22Rv1 (cell line): ENCODE results near the gene LCN6.

Experiments
- H3K27ac ChIP-seq: fragments of 450-650 bp; 2 replicates; pipeline ENCODE4 v1.5.1; 2017
- ZFX ChIP-seq: fragments of 450-650 bp; IDR thresholded peaks from 2 replicates; pipeline ENCODE4 v1.6.1; 2017; ENCODE audit warnings: antibody characterized with exemption, borderline replicate concordance
- TF ChIP-seq, protein P1 (sequence below): fragments of 450-650 bp; IDR thresholded peaks from 2 replicates; pipeline ENCODE4 v1.5.1; 2017; ENCODE audit warnings: mild to moderate bottlenecking

The LCN6 gene

GRCh38 chr9:136698635-136699246 is 49.6 kb downstream of the LCN6 start:
- TF ChIP-seq ZFX, result no peak
- H3K27ac ChIP-seq, result no peak overlapping the region

- TF ChIP-seq, protein P1, sequence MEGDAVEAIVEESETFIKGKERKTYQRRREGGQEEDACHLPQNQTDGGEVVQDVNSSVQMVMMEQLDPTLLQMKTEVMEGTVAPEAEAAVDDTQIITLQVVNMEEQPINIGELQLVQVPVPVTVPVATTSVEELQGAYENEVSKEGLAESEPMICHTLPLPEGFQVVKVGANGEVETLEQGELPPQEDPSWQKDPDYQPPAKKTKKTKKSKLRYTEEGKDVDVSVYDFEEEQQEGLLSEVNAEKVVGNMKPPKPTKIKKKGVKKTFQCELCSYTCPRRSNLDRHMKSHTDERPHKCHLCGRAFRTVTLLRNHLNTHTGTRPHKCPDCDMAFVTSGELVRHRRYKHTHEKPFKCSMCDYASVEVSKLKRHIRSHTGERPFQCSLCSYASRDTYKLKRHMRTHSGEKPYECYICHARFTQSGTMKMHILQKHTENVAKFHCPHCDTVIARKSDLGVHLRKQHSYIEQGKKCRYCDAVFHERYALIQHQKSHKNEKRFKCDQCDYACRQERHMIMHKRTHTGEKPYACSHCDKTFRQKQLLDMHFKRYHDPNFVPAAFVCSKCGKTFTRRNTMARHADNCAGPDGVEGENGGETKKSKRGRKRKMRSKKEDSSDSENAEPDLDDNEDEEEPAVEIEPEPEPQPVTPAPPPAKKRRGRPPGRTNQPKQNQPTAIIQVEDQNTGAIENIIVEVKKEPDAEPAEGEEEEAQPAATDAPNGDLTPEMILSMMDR, result no peak
- no peak for TF ChIP-seq ZFX
- peak overlapping the region; percentile 43; the same call in 1 of the 2 replicates for H3K27ac ChIP-seq
These were observed 50.4 kb downstream of the LCN6 start for GRCh38 chr9:136697821-136698526.

GRCh38 chr9:136697146-136697820 is 51.0 kb downstream of the LCN6 start:
- TF ChIP-seq, protein P1, result no peak

DNA sequence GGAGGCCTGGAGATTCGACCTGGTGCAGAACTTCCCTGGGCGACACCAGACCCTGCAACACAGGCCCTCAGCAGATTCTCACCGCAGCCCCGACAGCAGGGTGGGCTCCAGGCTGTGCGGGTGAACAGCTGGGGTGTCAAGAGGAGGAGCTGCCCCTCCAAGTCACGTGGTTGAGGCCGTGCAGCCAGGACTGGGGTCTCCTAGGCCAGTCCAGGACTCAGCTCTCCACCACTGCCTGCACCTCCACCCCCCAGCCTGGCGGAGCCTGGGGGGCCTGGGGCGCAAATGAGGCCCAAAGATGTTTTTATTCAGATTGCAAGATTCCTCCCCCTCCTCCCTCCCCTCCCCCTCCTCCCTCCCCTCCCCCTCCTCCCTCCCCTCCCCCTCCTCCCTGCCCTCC is 51.8 kb downstream of the LCN6 start:
- TF ChIP-seq, protein P1, result no peak
- no peak for TF ChIP-seq ZFX
- peak overlapping the region; percentile 56 for H3K27ac ChIP-seq

More at GRCh38 chr9:136697146-136697820, 51.0 kb downstream of the LCN6 start:
- peak overlapping the region; percentile 43; the same call in 1 of the 2 replicates for H3K27ac ChIP-seq

DNA sequence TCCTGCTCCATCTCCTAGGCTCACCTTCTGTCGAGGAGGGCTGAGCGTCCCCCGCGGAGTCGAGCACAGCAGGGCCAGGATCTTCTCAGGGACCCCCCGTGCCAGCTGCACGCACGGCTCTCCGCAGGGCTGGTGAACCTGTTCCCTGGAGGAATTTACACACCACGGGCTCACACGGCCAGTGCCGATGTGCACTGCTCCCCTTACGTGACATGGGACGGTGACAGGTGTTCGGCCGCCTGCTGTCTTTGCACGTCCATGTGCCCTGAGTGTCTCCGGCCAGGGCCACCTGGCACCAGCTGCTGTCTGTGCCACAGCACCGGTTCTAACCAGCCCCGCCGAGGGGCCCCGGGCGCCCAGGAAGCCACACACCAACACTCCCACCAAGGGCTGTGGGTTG is 52.4 kb downstream of the LCN6 start:
- no peak for TF ChIP-seq ZFX
- TF ChIP-seq, protein P1, result no peak
- H3K27ac ChIP-seq, result peak overlapping the region; percentile 56

DNA sequence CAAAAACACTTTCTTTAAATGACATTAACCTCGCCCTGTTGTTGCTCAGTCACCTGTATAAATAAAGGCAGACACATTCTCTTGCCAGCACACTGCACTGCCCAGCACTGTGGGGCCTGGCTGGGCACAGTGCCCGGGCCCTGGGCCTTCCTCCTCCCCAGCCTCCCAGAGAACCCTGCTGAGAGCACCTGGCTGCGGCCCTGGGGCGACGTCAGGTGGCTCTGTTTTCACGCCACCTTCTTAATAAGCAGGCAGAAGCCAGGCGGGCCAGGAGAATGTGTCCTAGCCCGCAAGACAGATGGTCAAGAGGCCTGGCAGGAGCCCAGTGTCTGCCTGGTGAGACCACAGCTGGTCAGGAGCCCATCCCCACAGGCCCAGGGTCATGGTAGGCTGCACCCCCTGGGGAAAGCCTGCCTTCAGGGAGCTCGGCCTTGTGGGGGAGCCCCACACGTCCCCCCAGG is 52.9 kb downstream of the LCN6 start:
- peak overlapping the region; percentile 56 for H3K27ac ChIP-seq
- TF ChIP-seq, protein P1, result no peak
- no peak for TF ChIP-seq ZFX

GRCh38 chr9:136694872-136695247 is 53.5 kb downstream of the LCN6 start:
- TF ChIP-seq, protein P1, result no peak
- no peak for TF ChIP-seq ZFX
- H3K27ac ChIP-seq, result peak overlapping the region; percentile 56
